ENCODE results near the gene NTSR1.

Gene NTSR1

DNA sequence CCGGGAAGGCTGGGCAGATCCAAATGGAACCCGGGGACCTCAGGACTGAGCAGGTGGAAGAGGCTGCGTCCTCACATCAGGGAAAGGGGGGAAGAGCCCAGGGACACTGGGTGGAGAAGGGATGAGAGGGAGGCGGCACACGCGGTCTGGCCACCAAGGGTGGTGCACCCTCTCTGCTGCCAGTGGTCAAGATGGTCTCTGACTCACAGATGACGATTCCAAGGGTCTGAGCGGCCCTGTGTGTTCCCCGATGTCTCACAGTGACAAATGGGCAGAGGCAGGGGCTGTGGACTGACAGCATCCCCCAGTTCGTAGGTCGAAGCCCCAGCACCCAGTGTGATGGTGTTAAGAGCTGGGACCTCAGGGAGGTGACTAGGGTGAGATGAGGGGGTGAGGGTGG lies 34.3 kb upstream of the NTSR1 start:
- no peak overlapping the region for H3K4me3 ChIP-seq (ENCODE audit: low read depth, low read length)
- TF ChIP-seq, protein P1, sequence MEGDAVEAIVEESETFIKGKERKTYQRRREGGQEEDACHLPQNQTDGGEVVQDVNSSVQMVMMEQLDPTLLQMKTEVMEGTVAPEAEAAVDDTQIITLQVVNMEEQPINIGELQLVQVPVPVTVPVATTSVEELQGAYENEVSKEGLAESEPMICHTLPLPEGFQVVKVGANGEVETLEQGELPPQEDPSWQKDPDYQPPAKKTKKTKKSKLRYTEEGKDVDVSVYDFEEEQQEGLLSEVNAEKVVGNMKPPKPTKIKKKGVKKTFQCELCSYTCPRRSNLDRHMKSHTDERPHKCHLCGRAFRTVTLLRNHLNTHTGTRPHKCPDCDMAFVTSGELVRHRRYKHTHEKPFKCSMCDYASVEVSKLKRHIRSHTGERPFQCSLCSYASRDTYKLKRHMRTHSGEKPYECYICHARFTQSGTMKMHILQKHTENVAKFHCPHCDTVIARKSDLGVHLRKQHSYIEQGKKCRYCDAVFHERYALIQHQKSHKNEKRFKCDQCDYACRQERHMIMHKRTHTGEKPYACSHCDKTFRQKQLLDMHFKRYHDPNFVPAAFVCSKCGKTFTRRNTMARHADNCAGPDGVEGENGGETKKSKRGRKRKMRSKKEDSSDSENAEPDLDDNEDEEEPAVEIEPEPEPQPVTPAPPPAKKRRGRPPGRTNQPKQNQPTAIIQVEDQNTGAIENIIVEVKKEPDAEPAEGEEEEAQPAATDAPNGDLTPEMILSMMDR (IDR thresholded peaks at IDR 0.05; ENCODE audit: low read depth, low read length), result no peak
- in situ Hi-C loops (cut with HindIII; ENCODE audit: low sequenced_read_pairs), result no loop called here
- DNase-seq (ENCODE audit: low read depth, low spot score), result no peak

- TF ChIP-seq, protein P1 (IDR thresholded peaks at IDR 0.05; ENCODE audit: low read depth, low read length), result no peak
- no peak overlapping the region for H3K4me3 ChIP-seq (ENCODE audit: low read depth, low read length)
- DNase-seq (ENCODE audit: low read depth, low spot score), result no peak
- in situ Hi-C loops (cut with HindIII; ENCODE audit: low sequenced_read_pairs), result no loop called here
Observed at GRCh38 chr20:62675156-62675876, 33.3 kb upstream of the NTSR1 start.

- TF ChIP-seq, protein P1 (IDR thresholded peaks at IDR 0.05; ENCODE audit: low read depth, low read length), result no peak
- in situ Hi-C loops (cut with HindIII; ENCODE audit: low sequenced_read_pairs), result no loop called here
- H3K4me3 ChIP-seq (ENCODE audit: low read depth, low read length), result no peak overlapping the region
- no peak for DNase-seq (ENCODE audit: low read depth, low spot score)
Observed at GRCh38 chr20:62675877-62676260, 32.8 kb upstream of the NTSR1 start.

DNA sequence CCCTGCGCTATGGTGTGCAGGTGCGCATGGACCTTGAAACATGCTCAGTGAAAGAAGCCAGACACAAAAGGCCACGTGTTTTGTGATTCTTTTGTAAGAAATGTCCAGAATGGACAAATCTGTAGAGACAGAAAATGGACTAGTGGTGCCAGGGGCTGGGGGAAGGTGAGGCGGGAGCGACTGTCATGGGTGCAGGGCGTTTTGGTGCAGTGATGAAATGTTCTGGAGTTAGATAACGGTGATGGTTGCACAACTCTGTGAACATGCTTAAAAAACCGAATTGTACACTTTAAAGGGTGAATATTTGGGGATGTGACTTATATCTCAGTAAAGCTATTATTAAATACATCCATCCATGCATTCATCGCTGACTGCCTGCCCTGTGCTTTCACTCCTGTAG lies 31.7 kb upstream of the NTSR1 start:
- TF ChIP-seq, protein P1 (IDR thresholded peaks at IDR 0.05; ENCODE audit: low read depth, low read length), result no peak
- DNase-seq (ENCODE audit: low read depth, low spot score), result no peak
- in situ Hi-C loops (cut with HindIII; ENCODE audit: low sequenced_read_pairs), result no loop called here
- H3K4me3 ChIP-seq (ENCODE audit: low read depth, low read length), result no peak overlapping the region

DNA sequence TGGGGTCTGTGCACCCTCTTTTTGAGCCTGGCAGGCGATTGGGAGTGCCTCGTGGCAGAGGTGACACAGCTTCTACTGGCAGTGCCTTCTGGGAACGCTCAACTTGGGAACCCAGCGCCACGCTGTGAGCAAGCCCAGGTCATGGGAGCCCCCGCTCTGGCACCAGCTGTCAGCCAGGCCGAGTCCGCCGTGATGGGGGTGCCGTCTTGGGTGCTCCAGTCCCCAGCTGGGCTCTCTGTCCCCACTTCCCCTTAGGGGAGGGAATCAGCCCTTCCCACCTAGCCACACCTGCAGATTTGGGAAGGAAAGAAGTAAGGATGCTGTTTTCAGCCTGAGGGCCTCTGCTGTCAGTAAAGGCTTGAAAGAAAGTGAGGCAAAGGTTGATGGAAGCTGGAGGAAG lies 31.0 kb upstream of the NTSR1 start:
- DNase-seq (ENCODE audit: low read depth, low spot score), result no peak
- no peak overlapping the region for H3K4me3 ChIP-seq (ENCODE audit: low read depth, low read length)
- TF ChIP-seq, protein P1 (IDR thresholded peaks at IDR 0.05; ENCODE audit: low read depth, low read length), result no peak
- in situ Hi-C loops (cut with HindIII; ENCODE audit: low sequenced_read_pairs), result no loop called here

DNA sequence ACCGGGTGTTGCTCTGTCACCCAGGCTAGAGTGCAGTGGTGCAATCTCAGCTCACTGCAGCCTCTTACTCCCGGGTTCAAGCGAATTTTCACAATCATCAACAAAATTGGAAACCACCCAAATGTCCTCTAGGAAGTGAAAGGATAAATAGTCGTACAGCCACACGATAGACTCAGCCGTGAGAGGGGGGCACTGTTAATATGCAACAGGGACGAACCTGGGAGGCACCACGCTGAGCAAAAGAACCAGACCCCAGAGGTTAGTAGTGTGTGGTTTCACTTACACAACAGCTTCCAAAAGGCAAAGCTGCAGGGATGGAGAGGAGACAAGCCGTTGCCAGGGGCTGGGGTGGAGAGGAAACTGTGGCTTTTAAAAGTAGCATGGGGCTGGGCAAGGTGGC lies 30.1 kb upstream of the NTSR1 start:
- TF ChIP-seq, protein P1 (IDR thresholded peaks at IDR 0.05; ENCODE audit: low read depth, low read length), result no peak
- H3K4me3 ChIP-seq (ENCODE audit: low read depth, low read length), result no peak overlapping the region
- in situ Hi-C loops (cut with HindIII; ENCODE audit: low sequenced_read_pairs), result no loop called here
- DNase-seq (ENCODE audit: low read depth, low spot score), result no peak

Measured in astrocyte of the spinal cord (primary cell).